ENCODE measurements around the gene AMBN. TPM values are rescaled to one million over a fixed set of nuclear protein-coding genes. Genes with fewer than 3 reads are reported as not detected.

The AMBN gene
- polyA plus RNA-seq, 6 donors from 2014 or later: not detected

DNA sequence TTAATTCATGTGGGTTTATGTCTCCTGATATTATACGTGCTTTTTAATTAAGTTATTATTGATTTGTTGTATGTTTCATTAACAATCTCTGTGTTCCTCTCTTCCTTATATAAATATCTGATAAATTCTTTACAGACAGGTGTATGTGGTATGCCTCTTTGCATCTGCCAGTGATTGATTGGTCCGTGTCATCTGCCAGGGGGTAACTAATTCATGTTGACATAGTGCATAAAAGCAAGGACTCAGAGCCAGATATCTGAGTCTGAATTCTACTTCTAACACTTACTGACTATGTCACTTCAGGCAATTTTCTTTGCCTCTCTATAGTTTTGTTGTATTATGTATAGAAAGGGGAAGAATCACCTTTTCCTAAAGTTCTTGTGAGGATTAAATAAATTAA lies 5.2 kb upstream of the AMBN start:
- peaks cover 0 to 8% (median 5%) of the 10 kb centered on the region in 3 donors for H3K27me3 Mint-ChIP-seq
- ATAC-seq (ENCODE audit: low read depth in 2 of 2) (no peak), DNase-seq (no peak)
- peaks cover 6 to 11% (median 9%) of the 10 kb centered on the region in 3 donors for H3K4me1 Mint-ChIP-seq
- H3K4me3 Mint-ChIP-seq: no peak overlapping the region
- peaks cover 0 to 2% (median 0%) of the 10 kb centered on the region in 7 donors for H3K9me3 Mint-ChIP-seq
- no peaks in the 10 kb centered on the region for H3K36me3 Mint-ChIP-seq
- H3K27ac Mint-ChIP-seq: no peak overlapping the region

DNA sequence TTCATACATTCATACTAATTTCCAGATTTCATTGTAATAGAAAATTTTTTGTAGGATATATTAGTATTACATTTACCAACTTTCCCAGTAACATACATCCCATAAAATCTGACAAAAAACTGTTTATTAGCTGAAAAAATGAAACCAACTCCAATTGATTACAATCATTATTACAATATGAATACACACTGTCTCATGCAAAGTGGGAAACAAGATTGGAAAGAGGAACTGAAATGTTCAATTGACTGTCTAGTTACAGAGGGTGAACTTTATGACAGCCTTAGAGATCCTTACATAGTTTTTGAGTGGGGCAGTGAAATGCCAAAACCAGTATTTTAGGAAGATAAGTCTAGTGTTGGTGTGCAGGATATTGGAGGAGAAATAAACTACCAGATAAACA lies 2.3 kb upstream of the AMBN start:
- Mint-ChIP-seq H3K4me3 (no peak overlapping the region), H3K36me3 (no peaks in the 10 kb centered on the region), H3K27me3 (peaks cover 0 to 12% (median 3%) of the 10 kb centered on the region in 3 donors), H3K9me3 (peaks cover 0 to 1% (median 0%) of the 10 kb centered on the region in 7 donors), H3K4me1 (peaks cover 6 to 11% (median 9%) of the 10 kb centered on the region in 3 donors), H3K27ac (no peak overlapping the region)
- ATAC-seq (ENCODE audit: low read depth in 2 of 2) (peak; percentile 69 to 79), DNase-seq (peak; percentile 3)

DNA sequence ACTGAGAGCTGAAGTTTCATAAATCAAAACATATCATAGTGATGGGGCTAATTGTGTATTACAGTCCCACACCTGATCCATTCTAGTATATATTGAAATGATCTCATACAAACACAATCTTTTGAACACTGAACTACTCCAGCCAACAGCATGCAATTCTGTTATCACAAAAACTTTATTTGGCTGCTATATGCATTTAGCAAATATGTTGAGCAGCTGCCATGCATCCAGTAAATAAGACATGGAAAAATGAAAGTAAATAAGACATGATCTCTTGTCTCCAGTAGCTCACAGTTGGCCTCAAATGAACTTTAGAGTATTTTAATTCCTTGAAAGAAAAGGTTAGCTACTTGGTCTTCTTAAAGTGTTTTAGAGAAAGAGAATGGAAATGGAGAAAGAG lies 2.1 kb downstream of the AMBN start:
- H3K4me3 Mint-ChIP-seq: no peak overlapping the region
- peaks cover 0 to 1% (median 0%) of the 10 kb centered on the region in 7 donors for H3K9me3 Mint-ChIP-seq
- H3K27me3 Mint-ChIP-seq: peaks cover 0 to 14% (median 8%) of the 10 kb centered on the region in 3 donors
- H3K4me1 Mint-ChIP-seq: peaks cover 6 to 11% (median 9%) of the 10 kb centered on the region in 3 donors
- H3K27ac Mint-ChIP-seq: no peak overlapping the region
- ATAC-seq (ENCODE audit: low read depth in 2 of 2): no peak
- no peaks in the 10 kb centered on the region for H3K36me3 Mint-ChIP-seq
- no peak for DNase-seq

DNA sequence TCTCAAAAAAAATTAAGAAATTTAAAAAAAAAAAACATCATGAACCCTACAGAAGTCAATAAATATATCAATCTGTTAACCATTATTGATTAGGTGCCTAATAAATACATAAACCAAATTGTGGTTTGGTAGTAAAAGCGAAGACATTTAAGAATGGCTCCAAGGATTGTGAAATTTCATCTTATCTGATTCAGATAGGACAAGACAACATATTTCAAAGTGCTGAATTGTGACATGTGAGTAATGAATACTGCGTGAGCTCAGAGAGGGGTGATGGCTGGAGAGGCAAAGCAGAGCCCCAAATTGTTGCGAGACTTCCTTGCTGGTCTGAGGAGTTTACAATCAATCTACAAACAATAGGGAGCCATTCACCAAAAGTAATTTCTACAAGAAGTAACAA lies 8.2 kb downstream of the AMBN start:
- no peaks in the 10 kb centered on the region for H3K9me3 Mint-ChIP-seq
- no peak overlapping the region for H3K4me3 Mint-ChIP-seq
- H3K27ac Mint-ChIP-seq: no peak overlapping the region
- H3K27me3 Mint-ChIP-seq: no peaks in the 10 kb centered on the region
- no peak for DNase-seq
- no peak for ATAC-seq (ENCODE audit: low read depth in 2 of 2)
- H3K36me3 Mint-ChIP-seq: no peaks in the 10 kb centered on the region
- peaks cover 0 to 8% (median 2%) of the 10 kb centered on the region in 3 donors for H3K4me1 Mint-ChIP-seq

DNA sequence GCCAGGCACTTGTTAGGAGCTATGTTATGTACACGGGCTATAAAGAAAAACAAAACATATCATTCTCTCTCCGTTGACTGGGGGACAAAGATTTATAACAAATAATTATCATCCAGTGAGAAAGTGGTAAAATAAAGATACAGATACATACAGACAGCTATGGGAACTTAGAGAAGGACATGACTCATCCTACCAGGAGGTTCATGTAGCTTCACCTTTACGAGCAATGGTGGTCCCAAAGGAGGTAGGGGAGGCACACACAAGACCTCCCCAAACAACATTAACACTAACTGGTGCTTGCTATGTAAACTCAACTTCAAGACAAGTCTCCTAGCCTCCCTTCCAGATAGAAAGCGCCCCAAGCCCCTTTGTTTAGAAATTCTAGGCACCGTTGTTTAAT lies 8.9 kb downstream of the AMBN start:
- Mint-ChIP-seq H3K4me1 (peaks cover 0 to 8% (median 2%) of the 10 kb centered on the region in 3 donors), H3K36me3 (no peaks in the 10 kb centered on the region), H3K27me3 (no peaks in the 10 kb centered on the region), H3K27ac (no peak overlapping the region), H3K9me3 (no peaks in the 10 kb centered on the region), H3K4me3 (no peak overlapping the region)
- DNase-seq: no peak
- ATAC-seq (ENCODE audit: low read depth in 2 of 2): no peak

DNA sequence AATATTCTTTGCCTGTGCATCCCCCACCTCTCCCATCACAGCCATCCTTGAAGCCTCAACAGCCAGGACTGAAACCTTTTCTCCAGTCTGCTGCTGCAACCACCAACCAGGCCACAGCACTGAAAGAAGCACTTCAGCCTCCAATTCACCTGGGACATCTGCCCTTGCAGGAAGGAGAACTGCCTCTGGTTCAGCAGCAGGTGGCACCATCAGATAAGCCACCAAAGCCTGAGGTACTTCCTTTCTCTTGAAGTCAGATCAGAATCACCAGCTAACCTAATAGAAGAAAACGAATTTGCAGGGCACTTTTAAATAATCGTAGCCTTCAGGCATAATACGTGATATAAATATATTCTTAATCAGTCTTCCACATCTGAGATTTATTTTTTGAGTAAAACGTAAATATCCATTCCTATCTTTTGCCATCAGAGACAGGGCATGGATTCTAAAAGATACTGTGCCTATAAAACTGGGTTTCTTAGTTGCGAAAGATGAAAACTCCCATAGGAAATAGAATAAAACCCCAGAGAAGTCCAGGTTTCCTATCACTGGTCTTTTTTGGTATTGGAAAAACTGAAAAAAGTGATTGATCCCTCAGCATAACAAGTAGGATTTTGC lies 9.5 kb downstream of the AMBN start:
- H3K36me3 Mint-ChIP-seq: no peaks in the 10 kb centered on the region
- no peaks in the 10 kb centered on the region for H3K27me3 Mint-ChIP-seq
- H3K4me1 Mint-ChIP-seq: peaks cover 0 to 8% (median 2%) of the 10 kb centered on the region in 3 donors
- ATAC-seq (ENCODE audit: low read depth in 2 of 2) (peak; percentile 81 to 96), DNase-seq (peak; percentile 61)
- no peaks in the 10 kb centered on the region for H3K9me3 Mint-ChIP-seq
- no peak overlapping the region for H3K27ac Mint-ChIP-seq
- H3K4me3 Mint-ChIP-seq: no peak overlapping the region

DNA sequence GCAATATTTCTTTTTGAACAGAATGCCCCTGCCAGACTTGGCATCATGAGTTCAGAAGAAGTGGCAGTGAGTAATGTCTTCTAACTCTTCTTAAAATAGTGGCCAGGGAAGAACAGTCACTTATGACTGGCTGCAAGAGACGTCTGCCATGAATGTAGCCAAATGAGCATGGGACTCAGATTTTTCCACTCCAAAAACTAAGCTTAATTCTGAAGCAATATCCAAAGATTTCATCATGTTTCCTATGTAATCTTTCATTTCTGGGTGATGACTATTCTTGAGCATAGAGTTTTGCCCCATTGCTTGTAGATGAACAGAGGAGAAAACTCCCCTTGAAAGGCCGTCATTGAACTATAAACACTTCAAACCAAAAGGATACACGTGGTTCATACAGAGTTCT lies 11.8 kb downstream of the AMBN start:
- Mint-ChIP-seq H3K27ac (no peak overlapping the region), H3K27me3 (no peaks in the 10 kb centered on the region), H3K4me1 (peaks cover 0 to 8% (median 2%) of the 10 kb centered on the region in 3 donors), H3K4me3 (no peak overlapping the region), H3K36me3 (no peaks in the 10 kb centered on the region), H3K9me3 (no peaks in the 10 kb centered on the region)
- DNase-seq (no peak), ATAC-seq (ENCODE audit: low read depth in 2 of 2) (no peak)

DNA sequence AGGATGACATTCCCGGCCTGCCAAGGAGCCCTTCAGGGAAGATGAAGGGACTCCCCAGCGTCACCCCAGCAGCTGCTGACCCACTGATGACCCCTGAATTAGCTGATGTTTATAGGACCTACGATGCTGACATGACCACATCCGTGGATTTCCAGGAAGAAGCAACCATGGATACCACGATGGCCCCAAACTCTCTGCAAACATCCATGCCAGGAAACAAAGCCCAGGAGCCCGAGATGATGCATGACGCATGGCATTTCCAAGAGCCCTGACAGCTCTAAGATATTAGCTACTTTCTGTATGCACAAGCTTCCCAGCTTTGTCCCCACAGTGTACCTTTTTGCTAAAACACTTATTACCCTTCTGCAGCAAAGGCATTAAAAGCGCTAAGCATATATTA lies 14.4 kb downstream of the AMBN start:
- Mint-ChIP-seq H3K36me3 (no peaks in the 10 kb centered on the region), H3K4me1 (peaks cover 0 to 3% (median under 1%) of the 10 kb centered on the region in 3 donors), H3K4me3 (no peak overlapping the region), H3K9me3 (no peaks in the 10 kb centered on the region), H3K27me3 (no peaks in the 10 kb centered on the region), H3K27ac (no peak overlapping the region)
- no peak for ATAC-seq (ENCODE audit: low read depth in 2 of 2)
- no peak for DNase-seq

DNA sequence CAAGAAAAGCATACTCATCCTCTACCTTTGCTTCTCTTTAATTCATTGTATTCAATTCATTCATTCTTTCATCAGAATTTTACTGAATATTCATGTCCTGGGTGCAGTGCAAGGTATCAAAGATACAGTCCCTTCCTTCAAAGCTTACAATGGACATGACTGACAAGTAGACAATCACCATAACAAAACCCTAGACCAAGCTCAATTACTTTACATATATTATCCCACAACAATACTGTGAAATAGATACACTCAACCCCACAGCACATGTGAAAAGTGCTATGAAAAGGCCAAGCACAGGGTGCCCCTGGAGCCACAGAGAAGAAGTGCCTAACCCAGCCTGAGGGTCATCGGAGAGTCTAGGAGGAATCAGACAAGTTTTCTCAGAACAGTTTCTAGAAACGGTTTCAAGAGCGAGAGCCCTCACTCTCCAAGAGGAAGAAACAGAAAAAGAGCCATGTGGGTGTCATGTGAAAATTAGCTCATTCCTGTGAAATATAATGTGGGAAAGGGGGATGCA lies 15.3 kb downstream of the AMBN start:
- no peak for ATAC-seq (ENCODE audit: low read depth in 2 of 2)
- Mint-ChIP-seq H3K4me1 (no peaks in the 10 kb centered on the region), H3K4me3 (no peak overlapping the region), H3K36me3 (no peaks in the 10 kb centered on the region), H3K9me3 (no peaks in the 10 kb centered on the region), H3K27me3 (no peaks in the 10 kb centered on the region), H3K27ac (peak overlapping the region in 2 of 6 donors; percentile 14 to 26)
- DNase-seq: no peak

DNA sequence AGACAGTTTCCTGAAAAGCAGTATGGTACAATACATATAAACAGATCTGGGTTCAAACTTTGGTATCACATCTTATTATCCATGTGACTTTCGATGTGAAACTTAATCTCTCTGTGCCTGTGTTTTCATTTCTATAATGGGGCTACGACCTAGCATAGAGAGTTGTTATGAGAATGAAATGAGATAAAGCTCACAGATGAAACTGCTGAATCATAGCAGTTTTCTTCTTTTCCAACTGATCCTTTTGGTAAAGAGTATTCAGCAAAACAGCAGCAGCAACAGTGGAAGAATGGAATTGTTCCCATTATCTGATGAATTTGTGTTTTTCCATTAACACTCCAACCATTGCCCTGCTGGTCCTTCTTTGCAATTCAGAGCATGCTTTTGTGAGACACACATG lies 16.3 kb downstream of the AMBN start:
- ATAC-seq (ENCODE audit: low read depth in 2 of 2) (no peak), DNase-seq (no peak)
- Mint-ChIP-seq H3K4me3 (no peak overlapping the region), H3K36me3 (no peaks in the 10 kb centered on the region), H3K4me1 (peaks cover 2 to 6% (median 3%) of the 10 kb centered on the region in 3 donors), H3K9me3 (no peaks in the 10 kb centered on the region), H3K27ac (peak overlapping the region in 1 of 6 donors; percentile 14), H3K27me3 (no peaks in the 10 kb centered on the region)

DNA sequence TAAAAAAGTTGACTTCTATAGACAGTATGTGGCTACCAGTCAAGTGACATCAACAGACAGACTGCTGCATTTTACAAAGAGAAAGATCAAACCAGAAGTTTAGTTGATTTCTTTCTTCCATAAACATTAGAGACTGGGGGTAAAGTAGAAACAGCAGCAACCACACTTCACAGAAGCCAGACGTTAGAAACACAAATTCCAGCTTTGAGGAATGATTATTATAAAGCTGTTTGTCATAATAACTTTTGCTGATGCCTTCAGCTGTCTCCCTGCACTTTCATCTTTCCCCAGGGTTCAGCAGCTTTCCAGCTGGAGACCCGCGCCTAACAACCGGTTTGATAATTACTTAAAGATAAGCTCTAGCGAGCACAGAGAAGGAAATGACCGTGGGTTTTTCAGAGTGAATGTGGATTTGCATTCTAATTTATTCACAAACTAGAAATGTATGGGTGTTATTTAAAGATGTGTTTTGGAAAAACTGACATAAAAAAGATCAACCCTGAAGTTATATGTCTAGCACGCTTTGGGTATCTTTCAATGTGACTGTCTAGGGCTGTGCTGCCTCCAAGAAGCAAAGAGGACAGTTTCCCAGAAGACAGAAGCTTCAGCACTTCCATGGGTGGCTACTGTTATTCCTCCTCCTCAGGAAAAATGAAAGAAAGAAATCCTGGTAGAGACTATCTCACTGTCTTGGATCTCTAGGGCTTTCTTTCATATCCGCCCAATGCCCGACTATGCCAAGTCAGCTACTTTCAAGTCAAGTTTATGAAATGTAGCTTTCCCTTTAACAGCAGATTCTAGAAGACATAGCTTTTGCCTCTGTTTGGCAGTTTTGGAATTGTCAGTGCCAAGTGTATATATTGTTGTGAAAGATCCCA lies 21.5 kb downstream of the AMBN start:
- H3K27me3 Mint-ChIP-seq: no peaks in the 10 kb centered on the region
- no peaks in the 10 kb centered on the region for H3K36me3 Mint-ChIP-seq
- peaks cover 13 to 29% (median 28%) of the 10 kb centered on the region in 3 donors for H3K4me1 Mint-ChIP-seq
- ATAC-seq (ENCODE audit: low read depth in 2 of 2): peak; percentile 41 to 66
- H3K27ac Mint-ChIP-seq: peak overlapping the region in 5 of 6 donors; percentile 9 to 78 (median 58)
- no peak for DNase-seq
- H3K4me3 Mint-ChIP-seq: peak overlapping the region in 7 of 8 donors; percentile 16 to 78 (median 36)
- H3K9me3 Mint-ChIP-seq: peaks cover 0 to 4% (median 0%) of the 10 kb centered on the region in 7 donors

DNA sequence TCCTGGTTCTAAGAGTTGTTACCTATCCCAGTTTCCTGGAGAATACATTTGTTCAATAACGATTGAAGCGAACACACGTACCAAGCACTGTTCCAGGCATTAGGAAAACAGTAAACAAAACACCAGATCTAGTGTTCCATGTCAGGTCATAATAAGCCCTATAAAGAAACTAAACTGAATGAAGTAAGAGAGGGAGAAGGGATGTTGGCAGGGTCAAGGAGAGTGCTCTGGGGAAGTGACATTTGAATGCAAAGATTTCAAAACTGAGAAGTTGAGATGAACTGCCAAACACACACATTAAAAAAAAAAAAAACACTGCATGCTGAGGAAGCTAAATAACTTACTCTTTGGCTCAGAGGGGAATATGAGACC lies 22.1 kb downstream of the AMBN start:
- H3K36me3 Mint-ChIP-seq: no peaks in the 10 kb centered on the region
- ATAC-seq (ENCODE audit: low read depth in 2 of 2) (no peak), DNase-seq (no peak)
- H3K27ac Mint-ChIP-seq: peak overlapping the region in 4 of 6 donors; percentile 19 to 78 (median 69)
- no peaks in the 10 kb centered on the region for H3K27me3 Mint-ChIP-seq
- peaks cover 13 to 29% (median 28%) of the 10 kb centered on the region in 3 donors for H3K4me1 Mint-ChIP-seq
- peaks cover 0 to 5% (median 0%) of the 10 kb centered on the region in 7 donors for H3K9me3 Mint-ChIP-seq
- peak overlapping the region in 5 of 8 donors; percentile 4 to 67 (median 36) for H3K4me3 Mint-ChIP-seq

DNA sequence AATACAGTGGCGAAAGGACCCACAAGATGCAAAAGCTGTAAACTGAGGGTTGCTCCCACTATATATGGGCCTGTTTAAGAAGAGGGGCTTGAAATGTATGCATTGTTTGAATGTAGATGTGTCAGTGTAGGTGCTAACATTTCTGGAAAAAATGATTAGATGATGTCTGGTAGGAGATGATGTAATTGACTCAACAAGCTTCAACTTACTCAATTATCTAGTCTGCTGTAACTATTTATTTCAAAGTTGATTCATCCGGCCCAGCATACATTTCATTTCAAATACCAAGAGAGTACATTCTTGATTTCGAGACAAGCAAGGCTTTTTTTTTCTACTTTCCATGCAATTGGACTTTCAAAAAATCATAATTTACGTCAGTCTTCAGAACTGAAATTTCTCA lies 27.2 kb downstream of the AMBN start:
- no peak for ATAC-seq (ENCODE audit: low read depth in 2 of 2)
- Mint-ChIP-seq H3K27ac (no peak overlapping the region), H3K4me3 (no peak overlapping the region), H3K4me1 (peaks cover 1 to 17% (median 15%) of the 10 kb centered on the region in 3 donors), H3K27me3 (no peaks in the 10 kb centered on the region), H3K9me3 (peaks cover 0 to 5% (median 0%) of the 10 kb centered on the region in 7 donors), H3K36me3 (no peaks in the 10 kb centered on the region)
- no peak for DNase-seq
